Activated naive CD8-positive, alpha-beta T cell treated with anti-CD3 and anti-CD28 coated beads for 36 hours (primary cell): ENCODE measurements around the gene EPS8L2. TPM values are rescaled to one million over a fixed set of nuclear protein-coding genes. Genes with fewer than 3 reads are reported as not detected.

Experiments
- DNase-seq: peaks from one replicate; pipeline ENCODE4 v3.0.0; 2021
- H3K27ac Mint-ChIP-seq: one replicate; pipeline ENCODE4 v1.8.0; 2022; ENCODE audit warnings: mild to moderate bottlenecking, moderate library complexity, mixed read lengths
- H3K27me3 Mint-ChIP-seq: one replicate; pipeline ENCODE4 v1.8.0; 2022; ENCODE audit warnings: mild to moderate bottlenecking, mixed read lengths
- H3K36me3 Mint-ChIP-seq: one replicate; pipeline ENCODE4 v1.8.0; 2021; ENCODE audit warnings: mild to moderate bottlenecking, mixed read lengths
- H3K4me1 Mint-ChIP-seq: one replicate; pipeline ENCODE4 v1.8.0; 2021; ENCODE audit warnings: mixed read lengths
- H3K4me3 Mint-ChIP-seq: one replicate; pipeline ENCODE4 v1.8.0; 2022; ENCODE audit warnings: mild to moderate bottlenecking, moderate library complexity, mixed read lengths
- H3K9me3 Mint-ChIP-seq: one replicate; pipeline ENCODE4 v1.8.0; 2022; ENCODE audit warnings: mixed read lengths
- total RNA-seq, 2 experiments: library from RNA; stranded (reverse); gene quantifications; one replicate each; pipeline ENCODE4 v1.2.3, GENCODE V29; 2021

The EPS8L2 gene
- total RNA-seq, 2 experiments from 2014 or later = 13.3 to 15.9 TPM

GRCh38 chr11:742156-742546 is 36.1 kb downstream of the EPS8L2 start:
- Mint-ChIP-seq H3K36me3 (no peaks in the 10 kb centered on the region), H3K27ac (no peak overlapping the region), H3K4me3 (no peak overlapping the region), H3K9me3 (no peaks in the 10 kb centered on the region), H3K27me3 (no peaks in the 10 kb centered on the region), H3K4me1 (peaks cover 15% of the 10 kb centered on the region)
- DNase-seq = no peak

- peaks cover 10% of the 10 kb centered on the region for H3K4me1 Mint-ChIP-seq
- no peaks in the 10 kb centered on the region for H3K9me3 Mint-ChIP-seq
- H3K4me3 Mint-ChIP-seq = no peak overlapping the region
- H3K27ac Mint-ChIP-seq = no peak overlapping the region
- no peaks in the 10 kb centered on the region for H3K36me3 Mint-ChIP-seq
- H3K27me3 Mint-ChIP-seq = no peaks in the 10 kb centered on the region
- DNase-seq = no peak
Measured at GRCh38 chr11:742571-743201, 36.7 kb downstream of the EPS8L2 start.

- Mint-ChIP-seq H3K9me3 (no peaks in the 10 kb centered on the region), H3K36me3 (peaks cover 1% of the 10 kb centered on the region), H3K4me1 (peaks cover 15% of the 10 kb centered on the region), H3K27me3 (no peaks in the 10 kb centered on the region), H3K4me3 (no peak overlapping the region), H3K27ac (no peak overlapping the region)
- no peak for DNase-seq
Measured at GRCh38 chr11:745428-745827, 39.4 kb downstream of the EPS8L2 start.

GRCh38 chr11:746289-747157 is 40.5 kb downstream of the EPS8L2 start:
- H3K27ac Mint-ChIP-seq = peak overlapping the region; percentile 70
- peak; percentile 48 for DNase-seq
- peak overlapping the region; percentile 83 for H3K4me3 Mint-ChIP-seq
- peaks cover 15% of the 10 kb centered on the region for H3K4me1 Mint-ChIP-seq
- H3K36me3 Mint-ChIP-seq = peaks cover 1% of the 10 kb centered on the region
- H3K27me3 Mint-ChIP-seq = no peaks in the 10 kb centered on the region
- H3K9me3 Mint-ChIP-seq = no peaks in the 10 kb centered on the region

GRCh38 chr11:747158-748006 is 41.4 kb downstream of the EPS8L2 start, which contains the start of gene TALDO1:
TSS of gene TALDO1 (plus strand) at chr11:747464. CDS start at chr11:747482, 18 bp downstream.
- peaks cover 1% of the 10 kb centered on the region for H3K36me3 Mint-ChIP-seq
- peak; percentile 94 for DNase-seq
- peak within 1 kb of the TSS; percentile 79 for H3K27ac Mint-ChIP-seq
- peak within 1 kb of the TSS; percentile 86 for H3K4me3 Mint-ChIP-seq
- H3K4me1 Mint-ChIP-seq = peaks cover 15% of the 10 kb centered on the region
- H3K27me3 Mint-ChIP-seq = no peaks in the 10 kb centered on the region
- H3K9me3 Mint-ChIP-seq = no peaks in the 10 kb centered on the region

GRCh38 chr11:748007-748359 is 42.0 kb downstream of the EPS8L2 start:
- H3K27ac Mint-ChIP-seq = peak overlapping the region; percentile 79
- H3K27me3 Mint-ChIP-seq = no peaks in the 10 kb centered on the region
- peak overlapping the region; percentile 86 for H3K4me3 Mint-ChIP-seq
- DNase-seq = no peak
- H3K9me3 Mint-ChIP-seq = no peaks in the 10 kb centered on the region
- peaks cover 15% of the 10 kb centered on the region for H3K4me1 Mint-ChIP-seq
- peaks cover 1% of the 10 kb centered on the region for H3K36me3 Mint-ChIP-seq

GRCh38 chr11:749731-750130 is 43.7 kb downstream of the EPS8L2 start:
- peaks cover 1% of the 10 kb centered on the region for H3K36me3 Mint-ChIP-seq
- no peaks in the 10 kb centered on the region for H3K9me3 Mint-ChIP-seq
- no peak for DNase-seq
- H3K4me1 Mint-ChIP-seq = peaks cover 15% of the 10 kb centered on the region
- H3K27ac Mint-ChIP-seq = peak overlapping the region; percentile 23
- peak overlapping the region; percentile 50 for H3K4me3 Mint-ChIP-seq
- H3K27me3 Mint-ChIP-seq = no peaks in the 10 kb centered on the region

GRCh38 chr11:760236-760635 is 54.2 kb downstream of the EPS8L2 start:
- H3K36me3 Mint-ChIP-seq = peaks cover 14% of the 10 kb centered on the region
- peak overlapping the region; percentile 58 for H3K27ac Mint-ChIP-seq
- no peak overlapping the region for H3K4me3 Mint-ChIP-seq
- H3K9me3 Mint-ChIP-seq = no peaks in the 10 kb centered on the region
- DNase-seq = no peak
- no peaks in the 10 kb centered on the region for H3K27me3 Mint-ChIP-seq
- peaks cover 6% of the 10 kb centered on the region for H3K4me1 Mint-ChIP-seq

GRCh38 chr11:761526-762108 is 55.6 kb downstream of the EPS8L2 start:
- Mint-ChIP-seq H3K27ac (no peak overlapping the region), H3K27me3 (no peaks in the 10 kb centered on the region), H3K36me3 (peaks cover 15% of the 10 kb centered on the region), H3K9me3 (no peaks in the 10 kb centered on the region), H3K4me1 (peaks cover 10% of the 10 kb centered on the region), H3K4me3 (no peak overlapping the region)
- no peak for DNase-seq

GRCh38 chr11:762421-763072 is 56.5 kb downstream of the EPS8L2 start:
- Mint-ChIP-seq H3K4me1 (peaks cover 10% of the 10 kb centered on the region), H3K4me3 (no peak overlapping the region), H3K36me3 (peaks cover 10% of the 10 kb centered on the region), H3K9me3 (no peaks in the 10 kb centered on the region), H3K27me3 (no peaks in the 10 kb centered on the region), H3K27ac (no peak overlapping the region)
- DNase-seq = no peak

GRCh38 chr11:763073-763463 is 57.0 kb downstream of the EPS8L2 start:
- Mint-ChIP-seq H3K4me1 (peaks cover 10% of the 10 kb centered on the region), H3K36me3 (peaks cover 8% of the 10 kb centered on the region), H3K27me3 (no peaks in the 10 kb centered on the region), H3K4me3 (no peak overlapping the region), H3K27ac (peak overlapping the region; percentile 51), H3K9me3 (no peaks in the 10 kb centered on the region)
- DNase-seq = no peak

GRCh38 chr11:763549-764321 is 57.7 kb downstream of the EPS8L2 start:
- H3K27me3 Mint-ChIP-seq = no peaks in the 10 kb centered on the region
- H3K27ac Mint-ChIP-seq = peak overlapping the region; percentile 51
- no peak overlapping the region for H3K4me3 Mint-ChIP-seq
- peaks cover 7% of the 10 kb centered on the region for H3K36me3 Mint-ChIP-seq
- no peaks in the 10 kb centered on the region for H3K9me3 Mint-ChIP-seq
- no peak for DNase-seq
- H3K4me1 Mint-ChIP-seq = peaks cover 10% of the 10 kb centered on the region

- Mint-ChIP-seq H3K27ac (peak overlapping the region; percentile 29), H3K9me3 (no peaks in the 10 kb centered on the region), H3K4me3 (no peak overlapping the region), H3K36me3 (peaks cover 8% of the 10 kb centered on the region), H3K27me3 (no peaks in the 10 kb centered on the region), H3K4me1 (peaks cover 10% of the 10 kb centered on the region)
- no peak for DNase-seq
Measured at GRCh38 chr11:764322-765024, 58.4 kb downstream of the EPS8L2 start.
